Esophagus squamous epithelium (tissue), 5 donors: ENCODE data around the gene WHRN. TPM values are rescaled to one million over a fixed set of nuclear protein-coding genes. Genes with fewer than 3 reads are reported as not detected.

Experiments
- DNase-seq: peaks from one replicate; lab custom pipeline; 2025; lab: John Stamatoyannopoulos, UW
- H3K27ac ChIP-seq, 4 donors: fragments of 200-600 bp; sonication (generic); one replicate each; pipeline ENCODE4 v1.5.1; 2016 to 2019; ENCODE audit warnings: mild to moderate bottlenecking in 1 of 4
- H3K27me3 ChIP-seq, 4 donors: fragments of 200-600 bp; sonication (generic); 1 replicate in 3 of 4; 2 replicates in 1 of 4; pipeline versions ENCODE4 v1.5.1 to v1.6.0; 2017 to 2021; ENCODE audit warnings: antibody characterized with exemption in 1 of 4
- H3K36me3 ChIP-seq, 3 donors: fragments of 200-600 bp; sonication (generic); one replicate each; pipeline ENCODE4 v1.5.1; 2016 to 2019
- H3K4me1 ChIP-seq, 3 donors: fragments of 200-600 bp; sonication (generic); one replicate each; pipeline ENCODE4 v1.5.1; 2017 to 2019
- H3K4me3 ChIP-seq, 4 donors: fragments of 200-600 bp; sonication (generic); 1 replicate in 3 of 4; 2 replicates in 1 of 4; pipeline ENCODE4 v1.5.1; 2016 to 2019; ENCODE audit warnings: mild to moderate bottlenecking in 2 of 4, moderate library complexity in 1 of 4
- H3K9me3 ChIP-seq, 3 donors: fragments of 200-600 bp; sonication (generic); one replicate each; pipeline ENCODE4 v1.5.1; 2016 to 2019
- POLR2A ChIP-seq, 4 donors: fragments of 450-650 bp; IDR thresholded peaks; one replicate each; pipeline ENCODE4 v1.6.1; 2017; ENCODE audit warnings: antibody characterized with exemption in 4 of 4, mild to moderate bottlenecking in 4 of 4, moderate library complexity in 3 of 4
- WGBS, 2 donors: methylation state at CpG; one replicate each; pipeline ENCODE4 v1.1.5; 2018; 5-methylcytosine and 5-hydroxymethylcytosine counted together
- intact Hi-C: fragments of 100-400 bp; cut with DNase I; formaldehyde crosslinking; loops from one replicate; pipeline ENCODE4 v1.15.0; 2022
- total RNA-seq, 4 donors: library from RNA; depleted of rRNA; stranded (reverse); fragments of >200 nt; gene quantifications; one replicate each; pipeline ENCODE4 v1.1.0, GENCODE V29; 2016
- TF ChIP-seq, protein P1 (sequence below), 6 experiments: fragments of 450-650 bp in 4 of 6; fragments of 200-600 bp in 2 of 6; sonication (generic) in 2 of 6; IDR thresholded peaks; one replicate each; pipeline ENCODE4 v1.5.1; 2016 to 2019; ENCODE audit warnings: antibody characterized with exemption in 6 of 6, mild to moderate bottlenecking in 4 of 6, moderate library complexity in 4 of 6
- donor health status: DM: yes; HTN: yes; CAD: no.

The WHRN gene
- total RNA-seq, 4 donors from 2014 or later = 2.9 to 6.1 (median 3.4) TPM

DNA sequence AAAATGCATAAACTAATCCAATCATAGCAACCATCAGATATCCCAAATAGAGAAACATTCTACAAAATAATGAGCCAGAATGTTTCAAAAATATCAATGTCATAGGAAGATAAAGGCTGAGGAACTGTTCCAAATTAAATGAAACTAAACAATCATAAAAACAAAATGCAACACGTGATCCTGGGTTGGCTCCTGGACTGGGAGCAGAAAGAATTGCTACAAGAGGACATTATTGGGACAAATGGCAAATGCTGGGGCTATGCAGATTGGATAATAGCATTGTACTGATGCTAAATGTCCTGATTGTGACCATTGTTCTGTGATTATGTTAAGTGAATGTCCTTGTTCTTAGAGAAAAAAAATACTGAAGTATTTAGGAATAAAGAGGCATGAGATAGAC lies 63.3 kb downstream of the WHRN start:
- H3K27me3 ChIP-seq = no peaks in the 10 kb centered on the region
- no peaks in the 10 kb centered on the region for H3K9me3 ChIP-seq
- H3K36me3 ChIP-seq = no peaks in the 10 kb centered on the region
- no peak overlapping the region for H3K4me3 ChIP-seq
- intact Hi-C loops = no loop called here
- H3K4me1 ChIP-seq = no peaks in the 10 kb centered on the region
- DNase-seq = no peak
- TF ChIP-seq, protein P1, sequence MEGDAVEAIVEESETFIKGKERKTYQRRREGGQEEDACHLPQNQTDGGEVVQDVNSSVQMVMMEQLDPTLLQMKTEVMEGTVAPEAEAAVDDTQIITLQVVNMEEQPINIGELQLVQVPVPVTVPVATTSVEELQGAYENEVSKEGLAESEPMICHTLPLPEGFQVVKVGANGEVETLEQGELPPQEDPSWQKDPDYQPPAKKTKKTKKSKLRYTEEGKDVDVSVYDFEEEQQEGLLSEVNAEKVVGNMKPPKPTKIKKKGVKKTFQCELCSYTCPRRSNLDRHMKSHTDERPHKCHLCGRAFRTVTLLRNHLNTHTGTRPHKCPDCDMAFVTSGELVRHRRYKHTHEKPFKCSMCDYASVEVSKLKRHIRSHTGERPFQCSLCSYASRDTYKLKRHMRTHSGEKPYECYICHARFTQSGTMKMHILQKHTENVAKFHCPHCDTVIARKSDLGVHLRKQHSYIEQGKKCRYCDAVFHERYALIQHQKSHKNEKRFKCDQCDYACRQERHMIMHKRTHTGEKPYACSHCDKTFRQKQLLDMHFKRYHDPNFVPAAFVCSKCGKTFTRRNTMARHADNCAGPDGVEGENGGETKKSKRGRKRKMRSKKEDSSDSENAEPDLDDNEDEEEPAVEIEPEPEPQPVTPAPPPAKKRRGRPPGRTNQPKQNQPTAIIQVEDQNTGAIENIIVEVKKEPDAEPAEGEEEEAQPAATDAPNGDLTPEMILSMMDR (IDR thresholded peaks at IDR 0.05) = no peak
- no peak for TF ChIP-seq POLR2A (IDR thresholded peaks at IDR 0.05)
- H3K27ac ChIP-seq = no peak overlapping the region
- WGBS, 2 donors = 41 to 61% methylated on average over 1 of the region's 1 CpG

DNA sequence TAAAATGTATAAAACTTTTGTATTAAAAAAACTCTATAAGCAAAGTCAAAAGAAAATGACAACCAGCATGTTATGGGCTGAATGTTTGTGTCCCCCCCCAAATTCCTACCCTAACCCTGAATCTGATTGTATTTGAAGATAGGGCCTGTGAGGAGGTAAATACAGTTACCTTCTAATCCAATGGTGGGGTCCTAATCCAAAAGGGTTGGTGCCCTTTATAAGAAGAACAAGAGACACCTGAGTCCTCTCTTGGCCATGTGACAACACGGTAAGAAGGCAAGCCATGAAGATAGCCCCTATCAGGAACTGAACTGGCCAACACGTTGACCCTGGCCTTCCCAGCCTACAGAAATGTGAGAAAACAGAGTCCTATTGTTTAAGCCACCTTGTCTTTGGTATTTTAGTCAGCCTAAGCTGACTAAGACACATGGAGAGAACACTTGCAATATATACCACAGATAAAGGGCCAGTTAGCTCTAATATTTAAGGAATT lies 67.8 kb downstream of the WHRN start:
- Histone ChIP-seq H3K4me3 (no peak overlapping the region), H3K9me3 (no peaks in the 10 kb centered on the region), H3K27me3 (no peaks in the 10 kb centered on the region), H3K4me1 (no peaks in the 10 kb centered on the region), H3K27ac (no peak overlapping the region), H3K36me3 (no peaks in the 10 kb centered on the region)
- WGBS, 2 donors = 74 to 82% methylated on average over 2 of the region's 2 CpGs
- intact Hi-C loops = no loop called here
- DNase-seq = no peak
- no peak for TF ChIP-seq POLR2A (IDR thresholded peaks at IDR 0.05)
- TF ChIP-seq, protein P1 (IDR thresholded peaks at IDR 0.05) = no peak

- intact Hi-C loops = no loop called here
- TF ChIP-seq, protein P1 (IDR thresholded peaks at IDR 0.05) = peak in 5 of 6 experiments; percentile 30 to 65 (median 42)
- no peak for TF ChIP-seq POLR2A (IDR thresholded peaks at IDR 0.05)
- 42 to 46% methylated on average over 9 of the region's 9 CpGs for WGBS, 2 donors
- Histone ChIP-seq H3K9me3 (no peaks in the 10 kb centered on the region), H3K4me1 (no peaks in the 10 kb centered on the region), H3K27ac (no peak overlapping the region), H3K4me3 (no peak overlapping the region), H3K36me3 (no peaks in the 10 kb centered on the region), H3K27me3 (no peaks in the 10 kb centered on the region)
- DNase-seq = no peak
Measured at GRCh38 chr9:114434878-114435311, 70.4 kb downstream of the WHRN start.

DNA sequence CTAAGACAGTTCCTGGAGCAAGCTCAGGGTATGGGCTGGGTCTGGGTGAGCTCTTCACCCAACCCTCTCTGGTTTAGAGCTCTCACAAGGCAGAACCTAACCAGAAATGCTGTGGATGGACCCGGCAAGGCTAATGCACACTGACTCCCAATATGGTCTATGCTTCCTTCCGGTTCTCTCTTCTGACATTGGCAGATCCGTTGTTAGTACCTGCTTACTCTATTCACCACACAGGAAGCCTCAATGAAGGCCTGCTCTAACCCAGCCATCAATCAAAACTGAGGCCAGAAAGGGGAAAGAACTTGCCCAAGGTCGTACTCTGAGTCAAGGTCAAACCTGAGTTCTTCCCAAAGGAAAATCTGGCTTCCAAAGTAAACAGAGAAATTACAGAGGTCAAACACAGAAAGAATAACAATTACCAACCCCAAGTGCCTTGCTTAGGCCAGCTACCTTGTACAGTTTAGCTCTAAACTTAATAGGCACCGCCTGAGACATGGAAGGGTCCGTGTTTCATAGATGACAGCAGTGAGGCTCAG lies 71.5 kb downstream of the WHRN start:
- no peak for DNase-seq
- TF ChIP-seq, protein P1 (IDR thresholded peaks at IDR 0.05) = no peak
- TF ChIP-seq POLR2A (IDR thresholded peaks at IDR 0.05) = no peak
- H3K27ac ChIP-seq = no peak overlapping the region
- H3K27me3 ChIP-seq = no peaks in the 10 kb centered on the region
- H3K36me3 ChIP-seq = no peaks in the 10 kb centered on the region
- no peaks in the 10 kb centered on the region for H3K4me1 ChIP-seq
- H3K9me3 ChIP-seq = no peaks in the 10 kb centered on the region
- intact Hi-C loops = no loop called here
- no peak overlapping the region for H3K4me3 ChIP-seq
- 59 to 65% methylated on average over 6 of the region's 6 CpGs for WGBS, 2 donors

DNA sequence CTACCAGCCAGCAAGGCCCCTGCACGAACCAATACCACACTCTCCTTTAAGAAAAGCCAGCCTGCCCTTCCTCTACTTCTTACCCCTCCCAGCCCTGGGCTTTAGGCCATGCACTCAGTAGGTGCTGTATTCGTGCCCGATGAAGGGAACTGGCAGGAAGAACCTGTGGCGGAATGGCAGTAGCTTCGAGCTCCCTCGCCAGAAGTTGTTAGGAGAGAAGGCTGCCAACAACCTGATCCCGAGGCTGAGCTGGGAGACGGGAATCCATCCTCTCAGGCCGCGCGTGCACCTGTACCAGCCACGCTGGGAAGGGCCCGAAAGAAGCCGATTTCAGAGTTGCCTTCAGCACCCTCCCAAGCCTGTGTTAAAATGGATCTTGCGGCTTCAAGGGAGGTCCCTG lies 72.2 kb downstream of the WHRN start:
- H3K9me3 ChIP-seq = no peaks in the 10 kb centered on the region
- no peak overlapping the region for H3K27ac ChIP-seq
- H3K4me1 ChIP-seq = no peaks in the 10 kb centered on the region
- no peak for DNase-seq
- TF ChIP-seq POLR2A (IDR thresholded peaks at IDR 0.05) = no peak
- TF ChIP-seq, protein P1 (IDR thresholded peaks at IDR 0.05) = no peak
- intact Hi-C loops = no loop called here
- no peaks in the 10 kb centered on the region for H3K27me3 ChIP-seq
- no peaks in the 10 kb centered on the region for H3K36me3 ChIP-seq
- no peak overlapping the region for H3K4me3 ChIP-seq
- 85 to 94% methylated on average over 15 of the region's 15 CpGs for WGBS, 2 donors
